SK-N-MC (cell line): ENCODE measurements around the gene NFRKB.

Source experiments
- EZH2 ChIP-seq: fragments of 200-600 bp; sonication (generic); IDR thresholded peaks from one replicate; pipeline ENCODE4 v1.6.1; 2017; ENCODE audit warnings: antibody characterized with exemption
- POLR2AphosphoS5 ChIP-seq: IDR thresholded peaks from 2 replicates; pipeline ENCODE4 v1.6.1; 2012; ENCODE audit warnings: mild to moderate bottlenecking, low read depth, low read length, borderline replicate concordance

GRCh38 chr11:129894278-129895125 lies 876 bp downstream of the NFRKB start:
- no peak for TF ChIP-seq EZH2
- TF ChIP-seq POLR2AphosphoS5: no peak
